Mesenchymal stem cell (in vitro differentiated cells and primary cell): ENCODE data around the gene DSCAM.

Source experiments
- DNase-seq: peaks from one replicate; pipeline ENCODE4 v3.0.0-alpha.2; 2013
- H2AFZ ChIP-seq: one replicate; pipeline ENCODE4 v1.6.1; 2013; ENCODE audit warnings: low read depth, mild to moderate bottlenecking, control low read depth, inconsistent platforms, low read length, moderate library complexity
- H2AK5ac ChIP-seq: 2 replicates; pipeline ENCODE4 v1.6.1; 2013; ENCODE audit warnings: low read length, moderate library complexity, mild to moderate bottlenecking, inconsistent platforms; ENCODE audit not compliant: severe bottlenecking
- H2BK120ac ChIP-seq: one replicate; pipeline ENCODE4 v1.6.1; 2013; ENCODE audit warnings: low read depth, mild to moderate bottlenecking, inconsistent platforms, low read length, moderate library complexity
- H2BK12ac ChIP-seq, 2 experiments: one replicate each; pipeline ENCODE4 v1.6.1; 2013; ENCODE audit warnings: inconsistent platforms in 2 of 2, low read length in 2 of 2, mild to moderate bottlenecking in 2 of 2, moderate library complexity in 2 of 2, control low read depth in 1 of 2
- H2BK15ac ChIP-seq: one replicate; pipeline ENCODE4 v1.6.1; 2013; ENCODE audit warnings: mild to moderate bottlenecking, low read depth, inconsistent platforms; ENCODE audit not compliant: poor library complexity, severe bottlenecking
- H2BK5ac ChIP-seq: 2 replicates; pipeline ENCODE4 v1.6.1; 2013; ENCODE audit warnings: low read depth, mild to moderate bottlenecking, low read length, control low read depth, inconsistent platforms; ENCODE audit not compliant: poor library complexity, severe bottlenecking
- H3K14ac ChIP-seq, 2 experiments: one replicate each; pipeline ENCODE4 v1.6.1; 2013; ENCODE audit warnings: inconsistent platforms in 2 of 2, low read length in 2 of 2, control low read depth in 1 of 2, mild to moderate bottlenecking in 1 of 2, moderate library complexity in 1 of 2
- H3K18ac ChIP-seq, 2 experiments: one replicate each; pipeline ENCODE4 v1.6.1; 2013; ENCODE audit warnings: inconsistent platforms in 2 of 2, low read length in 2 of 2, control low read depth in 1 of 2, low read depth in 1 of 2, mild to moderate bottlenecking in 1 of 2
- H3K23ac ChIP-seq, 2 experiments: one replicate each; pipeline ENCODE4 v1.6.1; 2013; ENCODE audit warnings: inconsistent platforms in 2 of 2, low read length in 2 of 2, mild to moderate bottlenecking in 2 of 2, moderate library complexity in 2 of 2, control low read depth in 1 of 2
- H3K27ac ChIP-seq: 2 replicates; pipeline ENCODE4 v1.5.1; 2013; ENCODE audit warnings: mild to moderate bottlenecking, moderate library complexity, low read length, control low read depth, inconsistent platforms; ENCODE audit not compliant: poor library complexity, severe bottlenecking
- H3K27me3 ChIP-seq, 2 experiments: 2 replicates each; pipeline versions ENCODE4 v1.6.1 to v1.7.0; 2013; ENCODE audit warnings: low read length in 2 of 2, mild to moderate bottlenecking in 2 of 2, moderate library complexity in 2 of 2, control low read depth in 1 of 2, inconsistent platforms in 1 of 2; ENCODE audit not compliant: control insufficient read depth in 1 of 2, insufficient read depth in 1 of 2
- H3K36me3 ChIP-seq, 2 experiments: 2 replicates each; pipeline versions ENCODE4 v1.6.1 to v1.7.0; 2013; ENCODE audit warnings: low read length in 2 of 2, control low read depth in 1 of 2, inconsistent platforms in 1 of 2, low read depth in 1 of 2, mild to moderate bottlenecking in 1 of 2; ENCODE audit not compliant: insufficient read depth in 2 of 2, control insufficient read depth in 1 of 2
- H3K4ac ChIP-seq, 2 experiments: one replicate each; pipeline ENCODE4 v1.6.1; 2013; ENCODE audit warnings: inconsistent platforms in 2 of 2, low read length in 2 of 2, mild to moderate bottlenecking in 2 of 2, moderate library complexity in 2 of 2, control low read depth in 1 of 2, low read depth in 1 of 2
- H3K4me1 ChIP-seq: 2 replicates; pipeline ENCODE4 v1.6.1; 2013; ENCODE audit warnings: low read depth, low read length, control low read depth; ENCODE audit not compliant: control insufficient read depth, insufficient read depth
- H3K4me2 ChIP-seq: 2 replicates; pipeline ENCODE4 v1.6.1; 2013; ENCODE audit warnings: low read length, mild to moderate bottlenecking, inconsistent platforms; ENCODE audit not compliant: poor library complexity, severe bottlenecking
- H3K4me3 ChIP-seq, 2 experiments: 2 replicates each; pipeline versions ENCODE4 v1.5.1 to v1.7.0; 2013; ENCODE audit warnings: low read length in 2 of 2, mild to moderate bottlenecking in 2 of 2, control low read depth in 1 of 2, low read depth in 1 of 2; ENCODE audit not compliant: insufficient read depth in 1 of 2
- H3K79me1 ChIP-seq: replicated peaks from 2 replicates; pipeline ENCODE4 v1.6.1; 2013; ENCODE audit warnings: mild to moderate bottlenecking, control low read depth, low read length, inconsistent platforms; ENCODE audit not compliant: poor library complexity, severe bottlenecking
- H3K9ac ChIP-seq: 2 replicates; pipeline ENCODE4 v1.7.0; 2013; ENCODE audit warnings: mild to moderate bottlenecking, low read length, moderate library complexity
- H3K9me3 ChIP-seq: 2 replicates; pipeline ENCODE4 v1.7.0; 2013; ENCODE audit warnings: mild to moderate bottlenecking, low read length; ENCODE audit not compliant: control insufficient read depth
- H4K8ac ChIP-seq: one replicate; pipeline ENCODE4 v1.6.1; 2013; ENCODE audit warnings: inconsistent platforms, mild to moderate bottlenecking, low read length, moderate library complexity
- H4K91ac ChIP-seq: one replicate; pipeline ENCODE4 v1.6.1; 2013; ENCODE audit warnings: mild to moderate bottlenecking, low read length, inconsistent platforms
- WGBS: methylation state at CpG from one replicate; pipeline ENCODE4 v1.1.7; 2013; ENCODE audit warnings: mixed read lengths; 5-methylcytosine and 5-hydroxymethylcytosine counted together

The DSCAM gene

GRCh38 chr21:40809673-40810197 lies 37.2 kb downstream of the DSCAM start:
- no peak overlapping the region for H2AK5ac ChIP-seq
- H4K8ac ChIP-seq, result no peak overlapping the region
- no peak overlapping the region for H2AFZ ChIP-seq
- no peaks in the 10 kb centered on the region for H3K36me3 ChIP-seq
- no peak overlapping the region for H2BK120ac ChIP-seq
- 86% methylated on average over 7 of the region's 7 CpGs for WGBS
- no peak overlapping the region for H3K9ac ChIP-seq
- H3K4me3 ChIP-seq, result no peak overlapping the region
- no peak overlapping the region for H4K91ac ChIP-seq
- H3K23ac ChIP-seq, result no peak overlapping the region
- no peak overlapping the region for H3K18ac ChIP-seq
- no peak overlapping the region for H2BK15ac ChIP-seq
- H3K79me1 ChIP-seq, result no peaks in the 10 kb centered on the region
- no peak overlapping the region for H2BK5ac ChIP-seq
- DNase-seq, result no peak
- no peaks in the 10 kb centered on the region for H3K27me3 ChIP-seq
- no peak overlapping the region for H2BK12ac ChIP-seq
- no peak overlapping the region for H3K4me2 ChIP-seq
- no peaks in the 10 kb centered on the region for H3K4me1 ChIP-seq
- H3K4ac ChIP-seq, result no peak overlapping the region
- peaks cover 16% of the 10 kb centered on the region for H3K9me3 ChIP-seq
- no peak overlapping the region for H3K27ac ChIP-seq
- no peak overlapping the region for H3K14ac ChIP-seq

DNA sequence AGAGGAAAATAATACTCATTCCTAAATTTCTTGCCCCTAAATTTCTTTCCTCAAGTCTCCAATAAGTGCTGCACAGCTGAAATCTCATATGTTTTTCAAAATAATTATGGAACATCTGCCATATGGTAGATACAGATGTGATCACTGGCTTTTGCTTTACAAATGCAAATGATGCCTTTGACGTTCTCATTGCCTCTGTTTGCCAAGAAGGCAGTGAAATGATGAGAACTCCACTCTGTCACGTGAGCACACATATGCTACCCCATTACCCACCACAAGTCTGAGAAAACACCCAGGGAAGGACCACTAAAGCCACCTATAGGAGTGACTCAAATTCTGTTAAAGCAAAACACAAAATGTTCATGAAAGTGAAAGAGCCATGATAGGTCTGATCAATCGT lies 43.9 kb downstream of the DSCAM start:
- no peak overlapping the region for H3K27ac ChIP-seq

DNA sequence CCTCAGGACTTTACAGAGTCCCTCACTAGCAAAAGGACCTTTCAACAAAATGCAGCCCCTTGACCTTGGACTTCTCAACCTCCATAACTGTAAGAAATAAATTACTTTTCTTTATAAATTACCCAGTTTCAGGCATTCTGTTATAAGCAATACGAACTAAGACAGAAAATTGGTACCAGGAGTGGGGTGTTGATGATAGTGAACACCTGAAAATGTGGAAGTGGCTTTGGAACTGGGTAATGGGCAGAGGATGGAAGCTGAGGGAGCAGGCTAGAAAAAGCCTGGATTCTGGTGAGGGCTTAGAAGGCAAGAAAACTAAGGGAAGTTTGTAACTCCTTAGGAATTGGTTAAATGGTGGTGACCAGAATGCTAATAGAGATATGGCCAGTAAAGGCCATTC lies 46.8 kb downstream of the DSCAM start:
- H3K4me3 ChIP-seq, result no peak overlapping the region
- no peak overlapping the region for H2BK120ac ChIP-seq
- H2BK5ac ChIP-seq, result no peak overlapping the region
- H3K4me2 ChIP-seq, result no peak overlapping the region
- H3K4ac ChIP-seq, result no peak overlapping the region
- H2AFZ ChIP-seq, result no peak overlapping the region
- no peak overlapping the region for H3K27ac ChIP-seq
- WGBS, result 56% methylated on average over 1 of the region's 1 CpG
- no peak overlapping the region for H4K8ac ChIP-seq
- H3K36me3 ChIP-seq, result no peaks in the 10 kb centered on the region
- H4K91ac ChIP-seq, result no peak overlapping the region
- H2BK12ac ChIP-seq, result no peak overlapping the region
- H3K9me3 ChIP-seq, result peaks cover 42% of the 10 kb centered on the region
- no peaks in the 10 kb centered on the region for H3K79me1 ChIP-seq
- H2BK15ac ChIP-seq, result no peak overlapping the region
- no peak overlapping the region for H3K23ac ChIP-seq
- H3K27me3 ChIP-seq, result no peaks in the 10 kb centered on the region
- no peak overlapping the region for H3K14ac ChIP-seq
- H3K18ac ChIP-seq, result no peak overlapping the region
- H2AK5ac ChIP-seq, result no peak overlapping the region
- no peak for DNase-seq
- no peaks in the 10 kb centered on the region for H3K4me1 ChIP-seq
- H3K9ac ChIP-seq, result no peak overlapping the region

More for the DNA sequence above, 43.9 kb downstream of the DSCAM start:
- Histone ChIP-seq H3K4ac (no peak overlapping the region), H3K4me1 (no peaks in the 10 kb centered on the region), H3K4me2 (no peak overlapping the region), H3K4me3 (no peak overlapping the region), H3K23ac (no peak overlapping the region), H4K91ac (no peak overlapping the region), H4K8ac (no peak overlapping the region), H3K36me3 (no peaks in the 10 kb centered on the region), H3K27me3 (no peaks in the 10 kb centered on the region), H2BK12ac (no peak overlapping the region), H3K14ac (no peak overlapping the region), H2BK15ac (no peak overlapping the region), H3K79me1 (no peaks in the 10 kb centered on the region), H2BK5ac (no peak overlapping the region), H2AFZ (no peak overlapping the region), H2AK5ac (no peak overlapping the region), H2BK120ac (no peak overlapping the region), H3K18ac (no peak overlapping the region), H3K9ac (no peak overlapping the region), H3K9me3 (peaks cover 43% of the 10 kb centered on the region)
- 72% methylated on average over 3 of the region's 3 CpGs for WGBS
- DNase-seq, result no peak

GRCh38 chr21:40797891-40798290 lies 49.1 kb downstream of the DSCAM start:
- H2AK5ac ChIP-seq, result no peak overlapping the region
- 80% methylated on average over 1 of the region's 2 CpGs for whole genome bisulfite sequencing

More at GRCh38 chr21:40797891-40798290, 49.1 kb downstream of the DSCAM start:
- no peaks in the 10 kb centered on the region for H3K4me1 ChIP-seq
- no peak overlapping the region for H4K8ac ChIP-seq
- H2AFZ ChIP-seq, result no peak overlapping the region
- H3K9ac ChIP-seq, result no peak overlapping the region
- no peaks in the 10 kb centered on the region for H3K79me1 ChIP-seq
- no peak for DNase-seq
- no peak overlapping the region for H2BK120ac ChIP-seq
- no peak overlapping the region for H3K14ac ChIP-seq
- no peak overlapping the region for H3K4me2 ChIP-seq
- no peak overlapping the region for H3K23ac ChIP-seq
- no peak overlapping the region for H4K91ac ChIP-seq
- no peak overlapping the region for H2BK15ac ChIP-seq
- H3K18ac ChIP-seq, result no peak overlapping the region
- no peak overlapping the region for H3K4ac ChIP-seq
- no peak overlapping the region for H3K27ac ChIP-seq
- H3K4me3 ChIP-seq, result no peak overlapping the region
- H2BK5ac ChIP-seq, result no peak overlapping the region
- H3K36me3 ChIP-seq, result no peaks in the 10 kb centered on the region
- no peak overlapping the region for H2BK12ac ChIP-seq
- peaks cover 33% of the 10 kb centered on the region for H3K9me3 ChIP-seq
- no peaks in the 10 kb centered on the region for H3K27me3 ChIP-seq
